ENCODE results near the gene SOX15. TPM values are rescaled to one million over a fixed set of nuclear protein-coding genes. Genes with fewer than 3 reads are reported as not detected.

The SOX15 gene
- total and polyA plus RNA-seq, 2 of the 4 experiments (the other 2 are of a cell fraction): 0.18 to 0.62 TPM

DNA sequence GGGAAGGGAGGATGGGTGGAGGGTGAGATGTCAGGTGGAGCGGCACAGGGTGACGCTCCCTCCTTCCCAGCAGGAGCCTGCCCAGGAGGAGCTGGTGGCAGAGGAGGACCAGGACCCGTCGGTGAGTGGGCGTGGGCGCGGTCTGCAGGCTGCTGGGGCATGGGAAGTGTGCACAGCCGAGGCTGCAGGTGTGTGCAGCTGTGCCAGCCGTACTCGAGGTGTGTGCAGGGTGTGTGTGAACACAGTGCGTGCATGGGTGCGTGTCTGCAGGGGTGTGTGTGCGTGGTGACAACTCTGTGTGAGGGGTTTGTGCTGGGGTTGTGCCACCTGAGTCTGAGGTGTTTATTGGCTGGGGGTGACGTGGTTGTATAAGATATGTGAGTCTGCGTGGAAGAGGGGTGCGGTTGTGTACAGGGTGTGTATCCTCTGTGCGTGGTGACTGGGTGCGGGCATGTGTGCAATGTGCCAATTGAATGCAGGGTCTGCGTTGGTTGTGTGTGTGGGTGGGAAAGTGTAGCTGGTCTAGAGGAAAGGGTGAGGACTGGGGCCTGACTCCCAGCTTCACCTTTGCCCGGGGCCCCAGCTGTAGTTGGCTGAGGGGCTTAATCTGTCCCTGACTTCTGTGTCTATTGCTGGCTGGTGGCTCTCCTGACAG lies 40.4 kb downstream of the SOX15 start:
- no TSS peak for BruUV-seq (replicated peaks)
- H3K18ac ChIP-seq (ENCODE audit: low read depth, low read length): peak overlapping the region; percentile 11; the same call in 1 of the 2 replicates
- H2BK5ac ChIP-seq (ENCODE audit: low read depth, low read length, poor library complexity, severe bottlenecking): peak overlapping the region; percentile 18
- DNase-seq (no peak), ATAC-seq (ENCODE audit: low read depth) (peak; percentile 38)
- H3K23ac ChIP-seq (ENCODE audit: low read depth, low read length): peak overlapping the region; percentile 51
- CTCF ChIA-PET: interaction anchor here (0.6 to 1.8 kb wide), 2 partner anchors 11 to 36 kb away, joined by 3 to 8 read pairs; no protein-coding TSS in a partner anchor
- no peak overlapping the region for H3K56ac ChIP-seq (ENCODE audit: extremely low read depth, insufficient read depth, low read length)
- H3K14ac ChIP-seq (replicated peaks; ENCODE audit: low read depth, low read length): peak overlapping the region; percentile 58
- H2BK15ac ChIP-seq (ENCODE audit: low read depth, low read length): no peak overlapping the region
- no peaks in the 10 kb centered on the region for H3K9me3 ChIP-seq (ENCODE audit: control insufficient read depth, insufficient read depth, low read length)
- H3K9me1 ChIP-seq (ENCODE audit: insufficient read depth, low read length): peaks cover 5% of the 10 kb centered on the region; the same call in 1 of the 2 replicates
- H3K27ac ChIP-seq (ENCODE audit: insufficient read depth, low read length): peak overlapping the region; percentile 22; the same call in 1 of the 2 replicates
- H2AK5ac ChIP-seq (ENCODE audit: low read depth, low read length): peak overlapping the region; percentile 87
- H2BK120ac ChIP-seq (ENCODE audit: low read depth, low read length): peak overlapping the region; percentile 54
- peaks cover 4% of the 10 kb centered on the region; the same call in 1 of the 2 replicates for H3K36me3 ChIP-seq (ENCODE audit: control insufficient read depth, insufficient read depth, low read length)
- peak overlapping the region; percentile 63 for H4K91ac ChIP-seq (ENCODE audit: insufficient read depth, low read depth, low read length)
- peaks cover 0 to 13% of the 10 kb centered on the region in 2 experiments; a peak in 2 of 4 replicates for H3K79me1 ChIP-seq (ENCODE audit: low read depth in 1 of 2, low read length in 2 of 2)
- H2BK20ac ChIP-seq (ENCODE audit: low read depth, low read length): no peak overlapping the region
- H3K9ac ChIP-seq (ENCODE audit: low read depth, low read length): peak overlapping the region; percentile 57
- dilution Hi-C loops (cut with HindIII; ENCODE audit: low sequenced_read_pairs, unreplicated experiment): no loop called here
- H3K4me3 ChIP-seq (ENCODE audit: insufficient read depth, low read depth, low read length): peak overlapping the region; percentile 67
- POLR2A ChIA-PET (ENCODE audit: unreplicated experiment): interaction anchor here (0.5 kb wide), 1 partner anchor 136 kb away, joined by 5 read pairs; no protein-coding TSS in a partner anchor
- no peaks in the 10 kb centered on the region for H3K27me3 ChIP-seq (ENCODE audit: control insufficient read depth, insufficient read depth, low read length)
- TF ChIP-seq FOS (IDR thresholded peaks at IDR 0.05; ENCODE audit: low read depth, low read length): no peak
- TF ChIP-seq NFE2L2 (IDR thresholded peaks at IDR 0.05; ENCODE audit: low read depth, low read length): no peak
- TF ChIP-seq, protein P1, sequence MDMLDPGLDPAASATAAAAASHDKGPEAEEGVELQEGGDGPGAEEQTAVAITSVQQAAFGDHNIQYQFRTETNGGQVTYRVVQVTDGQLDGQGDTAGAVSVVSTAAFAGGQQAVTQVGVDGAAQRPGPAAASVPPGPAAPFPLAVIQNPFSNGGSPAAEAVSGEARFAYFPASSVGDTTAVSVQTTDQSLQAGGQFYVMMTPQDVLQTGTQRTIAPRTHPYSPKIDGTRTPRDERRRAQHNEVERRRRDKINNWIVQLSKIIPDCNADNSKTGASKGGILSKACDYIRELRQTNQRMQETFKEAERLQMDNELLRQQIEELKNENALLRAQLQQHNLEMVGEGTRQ (IDR thresholded peaks at IDR 0.05; ENCODE audit: low read depth, low read length): no peak
- TF ChIP-seq, protein P2, sequence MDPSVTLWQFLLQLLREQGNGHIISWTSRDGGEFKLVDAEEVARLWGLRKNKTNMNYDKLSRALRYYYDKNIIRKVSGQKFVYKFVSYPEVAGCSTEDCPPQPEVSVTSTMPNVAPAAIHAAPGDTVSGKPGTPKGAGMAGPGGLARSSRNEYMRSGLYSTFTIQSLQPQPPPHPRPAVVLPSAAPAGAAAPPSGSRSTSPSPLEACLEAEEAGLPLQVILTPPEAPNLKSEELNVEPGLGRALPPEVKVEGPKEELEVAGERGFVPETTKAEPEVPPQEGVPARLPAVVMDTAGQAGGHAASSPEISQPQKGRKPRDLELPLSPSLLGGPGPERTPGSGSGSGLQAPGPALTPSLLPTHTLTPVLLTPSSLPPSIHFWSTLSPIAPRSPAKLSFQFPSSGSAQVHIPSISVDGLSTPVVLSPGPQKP (IDR thresholded peaks at IDR 0.05; ENCODE audit: borderline replicate concordance, low read depth, low read length): no peak
- no peak for TF ChIP-seq CEBPB (IDR thresholded peaks at IDR 0.05; ENCODE audit: low read depth, low read length)
- no peak for TF ChIP-seq POLR2A (IDR thresholded peaks at IDR 0.05; ENCODE audit: low read depth, low read length)
- TF ChIP-seq MAZ (IDR thresholded peaks at IDR 0.05; ENCODE audit: borderline replicate concordance, low read depth, low read length): no peak
- no peak for TF ChIP-seq RFX5 (IDR thresholded peaks at IDR 0.05; ENCODE audit: low read depth, low read length)
- TF ChIP-seq SMC3 (IDR thresholded peaks at IDR 0.05; ENCODE audit: low read depth, low read length): no peak
- TF ChIP-seq MAFK (IDR thresholded peaks at IDR 0.05; ENCODE audit: low read depth, low read length): no peak
- TF ChIP-seq CHD1 (IDR thresholded peaks at IDR 0.05; ENCODE audit: low read depth, low read length): no peak
- no peak for TF ChIP-seq BHLHE40 (IDR thresholded peaks at IDR 0.05; ENCODE audit: low read depth, low read length)
- TF ChIP-seq, protein P3, sequence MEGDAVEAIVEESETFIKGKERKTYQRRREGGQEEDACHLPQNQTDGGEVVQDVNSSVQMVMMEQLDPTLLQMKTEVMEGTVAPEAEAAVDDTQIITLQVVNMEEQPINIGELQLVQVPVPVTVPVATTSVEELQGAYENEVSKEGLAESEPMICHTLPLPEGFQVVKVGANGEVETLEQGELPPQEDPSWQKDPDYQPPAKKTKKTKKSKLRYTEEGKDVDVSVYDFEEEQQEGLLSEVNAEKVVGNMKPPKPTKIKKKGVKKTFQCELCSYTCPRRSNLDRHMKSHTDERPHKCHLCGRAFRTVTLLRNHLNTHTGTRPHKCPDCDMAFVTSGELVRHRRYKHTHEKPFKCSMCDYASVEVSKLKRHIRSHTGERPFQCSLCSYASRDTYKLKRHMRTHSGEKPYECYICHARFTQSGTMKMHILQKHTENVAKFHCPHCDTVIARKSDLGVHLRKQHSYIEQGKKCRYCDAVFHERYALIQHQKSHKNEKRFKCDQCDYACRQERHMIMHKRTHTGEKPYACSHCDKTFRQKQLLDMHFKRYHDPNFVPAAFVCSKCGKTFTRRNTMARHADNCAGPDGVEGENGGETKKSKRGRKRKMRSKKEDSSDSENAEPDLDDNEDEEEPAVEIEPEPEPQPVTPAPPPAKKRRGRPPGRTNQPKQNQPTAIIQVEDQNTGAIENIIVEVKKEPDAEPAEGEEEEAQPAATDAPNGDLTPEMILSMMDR (conservative IDR thresholded peaks at IDR 0.05; ENCODE audit: low read depth, low read length): no peak
- no peak for TF ChIP-seq MXI1 (IDR thresholded peaks at IDR 0.05; ENCODE audit: borderline replicate concordance, low read depth, low read length)
- TF ChIP-seq RAD21 (IDR thresholded peaks at IDR 0.05; ENCODE audit: low read length): no peak
- intact Hi-C loops (cut with micrococcal nuclease): no loop called here
- in situ Hi-C loops (cut with MboI; ENCODE audit: low sequenced_read_pairs): loop anchor here (5.0 to 25.0 kb wide), 3 partner anchors 37 to 487 kb away; partner anchors contain the start of genes KCTD11 and TMEM95
- H4K8ac ChIP-seq (ENCODE audit: low read depth in 2 of 2, low read length in 2 of 2): peak overlapping the region; percentile 71 to 88
- H3K4ac ChIP-seq (ENCODE audit: low read depth, low read length): peak overlapping the region; percentile 81
- peak overlapping the region; percentile 87 for H3K4me2 ChIP-seq (ENCODE audit: low read depth, low read length)
- WGBS, 2 experiments (ENCODE audit: extremely low coverage in 2 of 2, insufficient read length in 1 of 2): 82% methylated on average over 17 of the region's 20 CpGs; no CpG with 5 or more reads in 1 of the 2 experiments
- peak overlapping the region; percentile 97 for H2AK9ac ChIP-seq (replicated peaks; ENCODE audit: low read depth, low read length, poor library complexity)
- peak overlapping the region; percentile 88 for H4K5ac ChIP-seq (ENCODE audit: low read depth, low read length)
- peaks cover 8% of the 10 kb centered on the region for H3K4me1 ChIP-seq (ENCODE audit: control insufficient read depth, insufficient read depth, low read length)
- no peaks in the 10 kb centered on the region for H4K20me1 ChIP-seq (ENCODE audit: insufficient read depth, low read length)
- peak overlapping the region; percentile 98 for H2AFZ ChIP-seq (replicated peaks; ENCODE audit: low read length, poor library complexity)
